ENCODE results near the gene CPSF7.

Gene CPSF7, protein sequence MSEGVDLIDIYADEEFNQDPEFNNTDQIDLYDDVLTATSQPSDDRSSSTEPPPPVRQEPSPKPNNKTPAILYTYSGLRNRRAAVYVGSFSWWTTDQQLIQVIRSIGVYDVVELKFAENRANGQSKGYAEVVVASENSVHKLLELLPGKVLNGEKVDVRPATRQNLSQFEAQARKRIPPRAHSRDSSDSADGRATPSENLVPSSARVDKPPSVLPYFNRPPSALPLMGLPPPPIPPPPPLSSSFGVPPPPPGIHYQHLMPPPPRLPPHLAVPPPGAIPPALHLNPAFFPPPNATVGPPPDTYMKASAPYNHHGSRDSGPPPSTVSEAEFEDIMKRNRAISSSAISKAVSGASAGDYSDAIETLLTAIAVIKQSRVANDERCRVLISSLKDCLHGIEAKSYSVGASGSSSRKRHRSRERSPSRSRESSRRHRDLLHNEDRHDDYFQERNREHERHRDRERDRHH

DNA sequence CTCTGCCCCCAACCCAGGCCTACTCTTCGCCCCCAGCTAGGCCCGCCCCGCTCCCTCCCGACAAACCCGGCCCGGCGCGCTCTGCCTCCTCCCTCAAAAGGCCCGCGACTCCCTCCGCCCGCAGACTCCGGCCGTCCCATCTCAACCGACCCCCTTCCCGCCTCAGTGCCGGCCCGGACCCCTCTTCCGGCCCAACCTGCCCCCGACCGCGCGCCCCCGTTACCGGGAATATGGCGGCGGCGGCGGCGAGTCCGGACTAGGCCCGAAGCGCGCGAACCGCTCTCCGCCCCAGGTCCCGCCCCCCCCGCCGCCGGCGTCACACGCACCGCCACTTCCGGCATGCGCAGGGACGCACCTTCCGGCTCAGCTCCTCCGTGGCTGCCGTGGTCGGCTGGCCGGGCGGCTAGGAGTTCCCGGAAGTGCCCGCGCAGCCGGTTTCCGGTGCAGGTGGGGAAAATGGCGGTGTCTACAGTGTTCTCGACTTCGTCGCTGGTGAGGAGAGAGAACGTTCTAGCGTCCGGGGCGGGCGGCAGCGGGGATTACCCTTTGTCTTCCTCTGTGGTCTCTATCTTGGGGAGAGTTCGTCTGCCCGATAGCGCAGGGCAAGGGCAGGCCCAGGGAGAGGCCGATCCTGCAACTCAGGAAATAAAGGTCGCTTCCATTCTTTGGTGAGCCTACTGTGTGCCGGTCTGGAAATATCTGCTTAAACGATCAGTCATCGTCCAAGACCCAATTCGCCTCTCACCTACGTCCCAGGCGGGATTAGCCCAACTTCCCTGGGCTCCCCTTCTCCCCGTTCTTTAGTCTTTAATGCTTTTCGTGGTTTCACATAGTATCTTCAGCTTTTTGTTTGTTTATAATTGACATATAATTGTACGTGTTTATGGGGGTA lies at the start of gene CPSF7, which contains the start of gene SDHAF2:
Gene CPSF7, minus strand, starts transcription at position 285 of the 892 bp plus-strand sequence. CDS start 740 bp downstream, outside the sequence.
Gene SDHAF2, plus strand, starts transcription at position 434 of the 892 bp plus-strand sequence. Its CDS starts 23 bp downstream, at position 457.
- no peaks in the 10 kb centered on the region for H4K20me1 ChIP-seq (ENCODE audit: insufficient read depth)
- H3K27me3 ChIP-seq (ENCODE audit: insufficient read depth, low read depth): no peaks in the 10 kb centered on the region
- H3K79me2 ChIP-seq (ENCODE audit: insufficient read depth, low read depth): peaks cover 80% of the 10 kb centered on the region
- H3K4me3 ChIP-seq (IDR thresholded peaks at IDR 0.05; ENCODE audit: insufficient read depth, low read depth, low read length): no peak within 1 kb of the TSS
- H3K27ac ChIP-seq: peak within 1 kb of the TSS; percentile 94
- TF ChIP-seq, protein P1, sequence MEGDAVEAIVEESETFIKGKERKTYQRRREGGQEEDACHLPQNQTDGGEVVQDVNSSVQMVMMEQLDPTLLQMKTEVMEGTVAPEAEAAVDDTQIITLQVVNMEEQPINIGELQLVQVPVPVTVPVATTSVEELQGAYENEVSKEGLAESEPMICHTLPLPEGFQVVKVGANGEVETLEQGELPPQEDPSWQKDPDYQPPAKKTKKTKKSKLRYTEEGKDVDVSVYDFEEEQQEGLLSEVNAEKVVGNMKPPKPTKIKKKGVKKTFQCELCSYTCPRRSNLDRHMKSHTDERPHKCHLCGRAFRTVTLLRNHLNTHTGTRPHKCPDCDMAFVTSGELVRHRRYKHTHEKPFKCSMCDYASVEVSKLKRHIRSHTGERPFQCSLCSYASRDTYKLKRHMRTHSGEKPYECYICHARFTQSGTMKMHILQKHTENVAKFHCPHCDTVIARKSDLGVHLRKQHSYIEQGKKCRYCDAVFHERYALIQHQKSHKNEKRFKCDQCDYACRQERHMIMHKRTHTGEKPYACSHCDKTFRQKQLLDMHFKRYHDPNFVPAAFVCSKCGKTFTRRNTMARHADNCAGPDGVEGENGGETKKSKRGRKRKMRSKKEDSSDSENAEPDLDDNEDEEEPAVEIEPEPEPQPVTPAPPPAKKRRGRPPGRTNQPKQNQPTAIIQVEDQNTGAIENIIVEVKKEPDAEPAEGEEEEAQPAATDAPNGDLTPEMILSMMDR (conservative IDR thresholded peaks at IDR 0.05; ENCODE audit: low read depth, low read length): no peak
- H2AFZ ChIP-seq (ENCODE audit: low read depth): peak within 1 kb of the TSS; percentile 75
- peak within 1 kb of the TSS; percentile 99 for H3K9ac ChIP-seq
- H3K4me1 ChIP-seq (ENCODE audit: low read depth, poor library complexity, severe bottlenecking): peaks cover 17% of the 10 kb centered on the region
- H3K36me3 ChIP-seq (ENCODE audit: insufficient read depth): peaks cover 15% of the 10 kb centered on the region; the same call in 1 of the 2 replicates
- peak within 1 kb of the TSS; percentile 96 for H3K4me2 ChIP-seq

DNA sequence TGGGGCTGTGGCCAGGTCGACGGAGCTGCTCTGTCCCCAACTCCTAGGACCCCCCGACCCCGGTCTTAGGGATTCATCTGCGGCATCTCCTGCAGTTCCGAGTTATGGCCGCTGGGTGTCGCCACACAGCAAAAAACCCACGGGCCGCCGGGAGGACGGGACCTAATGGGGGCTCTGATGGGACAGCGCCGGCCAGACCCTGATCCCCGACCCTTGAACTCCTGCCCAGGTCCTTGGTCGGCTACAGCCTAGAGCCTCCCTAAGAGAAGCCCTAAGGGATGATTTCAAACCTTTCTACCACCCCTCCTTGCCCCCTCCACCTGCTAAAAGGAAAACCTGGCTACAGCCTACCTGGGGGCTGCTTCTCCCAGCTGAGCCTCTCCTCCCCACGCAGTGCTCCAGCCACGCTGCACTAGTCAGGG lies 48.0 kb upstream of the CPSF7 start:
- 0 out of 2 replicates have a peak, but pooled peaks cover 3% of the 10 kb centered on the region for H4K20me1 ChIP-seq (ENCODE audit: insufficient read depth)
- TF ChIP-seq, protein P1 (conservative IDR thresholded peaks at IDR 0.05; ENCODE audit: low read depth, low read length): peak; percentile 92

DNA sequence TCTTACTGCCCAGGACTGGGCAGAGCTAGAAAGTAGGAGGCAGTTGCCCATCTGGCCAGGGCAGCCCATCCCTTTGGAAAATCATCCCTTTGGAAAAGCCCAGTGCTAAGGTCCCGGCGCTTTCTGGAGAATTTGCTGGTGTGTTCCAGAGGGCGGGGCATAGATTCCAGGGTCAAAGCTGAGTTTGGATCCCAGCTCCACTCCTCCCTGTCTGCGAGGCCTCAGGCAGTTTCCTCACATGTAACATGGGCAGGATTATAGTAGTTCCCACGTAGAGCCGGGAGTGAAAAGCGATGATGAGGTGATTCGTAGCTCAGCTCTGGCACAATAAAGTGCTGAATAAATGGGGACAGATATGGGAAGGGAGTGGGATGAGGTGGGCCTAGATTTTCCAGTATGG lies 47.4 kb upstream of the CPSF7 start:
- no peaks in the 10 kb centered on the region for H3K79me2 ChIP-seq (ENCODE audit: insufficient read depth, low read depth)
- TF ChIP-seq, protein P1 (conservative IDR thresholded peaks at IDR 0.05; ENCODE audit: low read depth, low read length): no peak
- H4K20me1 ChIP-seq (ENCODE audit: insufficient read depth): 0 out of 2 replicates have a peak, but pooled peaks cover 3% of the 10 kb centered on the region
- no peak overlapping the region for H3K27ac ChIP-seq
- H3K27me3 ChIP-seq (ENCODE audit: insufficient read depth, low read depth): peaks cover 23% of the 10 kb centered on the region
- H3K36me3 ChIP-seq (ENCODE audit: insufficient read depth): no peaks in the 10 kb centered on the region
- no peak overlapping the region for H3K4me2 ChIP-seq
- H3K4me1 ChIP-seq (ENCODE audit: low read depth, poor library complexity, severe bottlenecking): no peaks in the 10 kb centered on the region
- H3K9ac ChIP-seq: no peak overlapping the region
- H3K4me3 ChIP-seq (IDR thresholded peaks at IDR 0.05; ENCODE audit: insufficient read depth, low read depth, low read length): no peak overlapping the region
- H2AFZ ChIP-seq (ENCODE audit: low read depth): no peak overlapping the region

More for the DNA sequence above, 48.0 kb upstream of the CPSF7 start:
- Histone ChIP-seq H3K9ac (no peak overlapping the region), H3K36me3 (ENCODE audit: insufficient read depth) (no peaks in the 10 kb centered on the region), H3K27me3 (ENCODE audit: insufficient read depth, low read depth) (peaks cover 29% of the 10 kb centered on the region), H3K4me2 (no peak overlapping the region), H3K27ac (no peak overlapping the region), H3K79me2 (ENCODE audit: insufficient read depth, low read depth) (no peaks in the 10 kb centered on the region), H3K4me3 (IDR thresholded peaks at IDR 0.05; ENCODE audit: insufficient read depth, low read depth, low read length) (no peak overlapping the region), H3K4me1 (ENCODE audit: low read depth, poor library complexity, severe bottlenecking) (no peaks in the 10 kb centered on the region), H2AFZ (ENCODE audit: low read depth) (no peak overlapping the region)

DNA sequence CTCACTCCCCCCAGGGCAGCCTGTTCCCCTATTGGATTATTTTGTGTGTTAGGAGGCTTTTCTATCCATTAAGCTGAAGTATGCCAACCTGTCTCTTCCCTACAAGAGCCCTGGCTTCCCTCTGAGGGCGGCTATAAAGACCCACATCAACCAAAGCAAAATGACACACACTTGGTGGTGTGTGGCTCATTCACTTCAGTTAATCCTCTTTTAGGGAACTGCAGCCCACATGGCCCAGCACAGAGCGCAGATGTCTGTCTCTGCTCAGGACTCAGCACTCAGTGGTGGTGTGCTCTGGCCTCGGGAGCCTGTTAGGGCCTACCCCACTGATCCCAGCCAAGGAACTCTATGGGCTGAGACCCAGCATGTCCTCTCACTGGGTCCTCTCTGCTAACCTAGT lies 46.6 kb upstream of the CPSF7 start:
- TF ChIP-seq, protein P1 (conservative IDR thresholded peaks at IDR 0.05; ENCODE audit: low read depth, low read length): no peak
- Histone ChIP-seq H3K36me3 (ENCODE audit: insufficient read depth) (no peaks in the 10 kb centered on the region), H2AFZ (ENCODE audit: low read depth) (no peak overlapping the region), H3K4me2 (no peak overlapping the region), H3K27me3 (ENCODE audit: insufficient read depth, low read depth) (peaks cover 15% of the 10 kb centered on the region), H3K4me3 (IDR thresholded peaks at IDR 0.05; ENCODE audit: insufficient read depth, low read depth, low read length) (no peak overlapping the region), H4K20me1 (ENCODE audit: insufficient read depth) (0 out of 2 replicates have a peak, but pooled peaks cover 3% of the 10 kb centered on the region), H3K9ac (no peak overlapping the region), H3K79me2 (ENCODE audit: insufficient read depth, low read depth) (no peaks in the 10 kb centered on the region), H3K4me1 (ENCODE audit: low read depth, poor library complexity, severe bottlenecking) (no peaks in the 10 kb centered on the region), H3K27ac (no peak overlapping the region)
